Tracheal epithelial cell (primary cell): ENCODE results near the gene VPS33A. TPM values are rescaled to one million over a fixed set of nuclear protein-coding genes. Genes with fewer than 3 reads are reported as not detected.

Experiments used
- total RNA-seq: library from RNA; depleted of rRNA; stranded (reverse); fragments of >200 nt; gene quantifications from 2 replicates; pipeline ENCODE4 v1.2.1, GENCODE V29; 2014

The VPS33A gene
- total RNA-seq: 14.7 and 18.3 TPM in 2 replicates

DNA sequence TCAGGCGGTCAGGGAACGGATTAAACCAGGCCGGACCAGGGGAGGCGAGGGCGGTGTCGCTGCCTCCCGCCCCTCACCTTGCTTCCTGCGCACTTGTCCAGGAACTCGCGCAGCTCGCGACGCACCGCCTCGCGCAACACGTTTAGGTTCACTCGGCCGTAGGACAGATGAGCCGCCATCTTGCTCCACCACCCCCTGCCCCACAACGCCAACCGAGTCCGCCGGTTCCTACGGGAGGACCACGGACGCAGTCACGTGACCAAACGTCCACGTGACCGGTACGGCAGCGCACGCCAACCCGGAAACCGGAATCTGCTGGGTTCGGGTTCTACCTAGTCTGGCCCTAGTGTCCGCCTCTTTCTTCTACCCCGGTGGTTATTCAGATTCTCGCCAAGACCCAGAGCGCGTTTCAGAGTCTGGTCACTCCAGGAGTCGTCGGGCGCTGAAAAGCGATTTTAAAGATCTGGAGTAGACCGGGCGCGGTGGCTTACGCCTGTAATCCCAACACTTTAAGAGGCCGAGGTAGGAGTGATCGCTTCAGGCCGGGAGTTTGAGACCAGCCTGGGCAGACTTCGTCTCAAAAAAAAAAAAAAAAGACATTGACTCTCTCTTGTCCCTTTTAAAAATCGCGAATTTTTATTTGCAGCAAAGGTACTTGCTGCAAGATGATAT, at the start of gene VPS33A:
Gene VPS33A, minus strand, starts transcription at position 265 of the 672 bp plus-strand sequence. Its CDS starts 86 bp downstream, at position 179.

DNA sequence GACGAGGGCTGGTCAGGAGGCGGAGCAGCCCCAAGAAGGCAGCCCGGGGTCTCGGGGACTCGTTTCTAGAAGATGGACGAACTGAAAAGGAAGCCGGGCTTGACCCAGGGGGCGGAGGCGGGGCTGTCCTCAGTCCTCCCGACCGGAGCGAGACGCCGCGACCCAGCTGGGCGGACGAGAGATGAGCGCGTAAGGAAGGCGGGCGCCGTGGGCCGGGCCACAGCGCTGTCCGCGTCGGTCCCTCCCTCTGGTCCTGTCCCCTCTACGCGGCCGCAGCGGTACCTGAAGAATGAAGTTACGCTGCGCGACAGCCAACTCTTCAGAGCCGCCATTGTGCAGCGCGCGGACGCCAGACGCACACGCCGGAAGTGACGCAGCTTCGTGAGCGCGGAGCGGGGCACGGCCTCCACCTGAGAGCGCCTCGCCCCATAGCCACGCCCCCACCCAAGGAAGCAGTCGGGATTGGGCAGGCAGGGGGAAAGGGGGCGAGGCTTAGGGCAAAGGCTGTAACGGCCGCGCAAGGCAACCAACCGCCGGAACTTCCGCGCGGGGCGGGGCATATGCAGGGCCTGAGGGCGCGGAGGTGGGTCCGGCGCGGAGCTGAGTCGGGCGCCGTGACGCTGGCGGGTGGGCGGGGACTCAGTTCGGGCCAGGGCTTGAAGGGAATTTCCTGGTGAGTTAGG, 40.5 kb downstream of the VPS33A start, which contains the start of gene DIABLO:
Gene DIABLO, minus strand, starts transcription at position 370 of the 683 bp plus-strand sequence. Its CDS starts 38 bp downstream, at position 332.

DNA sequence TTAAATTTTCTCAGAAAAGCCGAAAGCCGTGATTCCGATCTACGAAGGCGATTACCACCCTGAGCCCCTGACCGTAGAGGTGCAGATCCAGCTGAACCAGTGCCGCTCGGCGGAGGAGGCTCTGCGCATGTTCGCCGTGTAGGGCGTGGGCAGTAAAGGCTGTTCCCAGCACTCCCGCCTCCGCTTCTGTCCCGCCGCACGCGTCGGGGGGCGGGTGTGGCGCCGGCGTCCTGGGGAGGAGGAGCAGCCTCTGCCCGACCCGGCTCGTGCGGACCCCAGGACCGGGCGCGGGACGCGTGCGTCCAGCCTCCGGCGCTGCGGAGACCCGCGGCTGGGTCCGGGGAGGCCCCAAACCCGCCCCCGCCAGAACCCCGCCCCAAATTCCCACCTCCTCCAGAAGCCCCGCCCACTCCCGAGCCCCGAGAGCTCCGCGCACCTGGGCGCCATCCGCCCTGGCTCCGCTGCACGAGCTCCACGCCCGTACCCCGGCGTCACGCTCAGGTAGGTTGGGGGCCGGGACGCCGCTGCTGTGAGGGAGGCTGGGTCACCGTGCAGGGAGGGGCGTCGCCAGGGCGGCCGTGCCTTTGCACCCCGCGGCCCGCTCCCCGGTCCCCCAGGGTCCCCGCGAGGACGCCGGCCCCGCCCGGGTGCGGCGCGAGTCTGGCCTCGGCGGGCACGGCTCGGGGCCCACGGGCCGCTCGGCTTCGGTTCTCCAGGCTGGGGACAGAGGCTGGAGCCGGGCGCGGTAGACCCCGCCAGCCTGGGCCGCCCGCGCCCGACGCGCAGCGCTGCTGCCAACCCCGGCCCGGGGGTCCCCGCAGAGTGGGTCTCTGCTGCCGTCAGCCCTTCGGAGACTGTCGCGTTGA, 62.8 kb downstream of the VPS33A start, which contains the start of gene B3GNT4:
Gene B3GNT4, plus strand, starts transcription at position 409 of the 866 bp plus-strand sequence. CDS start 910 bp downstream, outside the sequence.

DNA sequence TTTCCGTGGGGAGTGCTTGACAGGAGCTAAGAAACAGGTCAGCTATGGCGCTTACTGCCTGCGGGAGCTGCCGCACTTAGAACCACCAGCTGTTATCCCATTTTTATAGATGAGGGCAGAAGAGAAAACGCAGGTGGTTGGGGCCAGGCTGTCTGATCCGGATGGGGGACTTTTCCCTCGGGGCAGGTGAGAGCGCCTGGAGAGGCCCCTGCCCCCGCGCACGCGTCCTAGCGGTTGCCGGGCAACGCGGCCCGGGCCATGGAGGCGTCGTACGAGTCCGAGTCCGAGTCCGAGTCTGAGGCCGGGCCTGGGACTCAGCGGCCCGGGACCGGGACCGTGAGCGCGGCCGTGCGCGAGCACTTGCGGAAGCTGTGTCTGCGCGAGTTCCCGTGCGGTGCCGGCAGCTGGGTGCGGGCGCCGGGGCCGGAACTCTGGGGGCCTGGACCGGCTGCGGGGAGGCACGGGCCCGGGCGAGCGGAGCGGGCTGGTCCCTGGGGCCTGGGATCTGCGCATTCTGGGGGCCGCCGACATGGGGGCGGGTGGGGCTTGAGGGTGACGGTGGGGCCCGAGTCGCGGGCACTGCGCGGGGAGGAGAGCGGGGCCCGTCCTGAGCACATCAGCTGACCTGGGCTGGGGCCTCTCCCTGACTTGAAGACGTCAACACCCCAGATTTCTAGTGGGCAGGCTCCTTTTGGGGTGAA, 83.3 kb downstream of the VPS33A start, which contains the start of gene LRRC43:
Gene LRRC43, plus strand, starts transcription at position 237 of the 701 bp plus-strand sequence. Its CDS starts 22 bp downstream, at position 259.

Other genes starting within 250 kb of the VPS33A start
- 14.0 and 18.3 TPM in 2 replicates for gene BCL7A, start 244.6 kb downstream of the VPS33A start, total RNA-seq
- 11.1 and 11.7 TPM in 2 replicates for gene MLXIP, start 187.7 kb downstream of the VPS33A start, total RNA-seq
- gene IL31, start 92.3 kb downstream of the VPS33A start, total RNA-seq: not detected in 2 replicates
- 0.72 and 1.9 TPM in 2 replicates for gene LRRC43, start 83.4 kb downstream of the VPS33A start, total RNA-seq
- 5.3 and 9.4 TPM in 2 replicates for gene B3GNT4, start 62.8 kb downstream of the VPS33A start, total RNA-seq
- 73.5 and 93.7 TPM in 2 replicates for gene DIABLO, start 40.4 kb downstream of the VPS33A start, total RNA-seq
- gene CLIP1, start 156.2 kb upstream of the VPS33A start, total RNA-seq: 54.8 and 59.5 TPM in 2 replicates
- 14.0 and 14.5 TPM in 2 replicates for gene ZCCHC8, start 234.4 kb upstream of the VPS33A start, total RNA-seq